ENCODE data around the gene GALK2. TPM values are rescaled to one million over a fixed set of nuclear protein-coding genes. Genes with fewer than 3 reads are reported as not detected.
"Not testable (repeated sequence)": the region's sequence is repeated elsewhere in the genome, so short reads cannot be mapped to it uniquely, and the experiment has no call there.

Gene GALK2
- total and polyA plus RNA-seq, 9 donors: 13.4 to 26.5 (median 15.4) TPM

DNA sequence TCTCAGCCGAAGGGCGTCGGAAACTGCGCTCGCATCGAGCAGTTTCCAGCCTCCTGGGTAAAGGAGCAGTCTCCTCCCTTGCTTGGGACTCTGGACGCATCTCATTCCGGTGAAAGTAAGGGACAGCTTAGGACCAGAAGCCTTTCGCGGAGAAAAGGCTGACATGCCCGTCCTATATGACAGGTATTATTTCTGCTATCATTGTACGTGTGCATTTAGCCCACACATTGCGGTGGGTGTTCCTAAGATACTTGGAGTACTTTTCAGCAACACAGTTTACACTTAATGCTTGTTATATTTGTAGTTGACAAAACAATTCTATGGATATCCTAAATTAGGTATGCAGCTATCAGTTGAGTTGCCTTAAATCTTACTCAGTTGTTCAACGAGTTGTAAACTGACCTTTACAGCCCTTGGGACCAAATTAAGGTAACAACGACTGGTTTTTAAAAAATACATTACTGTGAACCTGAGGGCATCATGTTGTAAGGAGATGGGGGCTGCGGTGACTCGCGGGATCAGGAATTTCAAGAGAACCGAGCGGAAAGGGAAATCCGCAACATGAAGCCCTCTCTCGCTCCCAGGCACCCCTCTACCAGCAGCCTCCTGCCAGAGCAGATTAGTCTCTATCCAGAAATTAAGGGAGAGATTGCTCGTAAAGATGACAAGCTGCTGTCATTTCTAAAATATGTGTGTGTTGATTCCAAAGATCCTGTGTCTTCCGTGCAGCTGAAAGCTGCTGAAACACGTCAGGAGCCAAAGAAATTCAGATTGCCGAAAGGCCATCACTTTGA is 14.0 kb upstream of the GALK2 start:
- no peaks in the 10 kb centered on the region for H3K27me3 ChIP-seq (ENCODE audit: control insufficient read depth, insufficient read depth, low read length)
- H3K4me3 ChIP-seq (ENCODE audit: low read length): peak overlapping the region; percentile 95
- H3K36me3 ChIP-seq (ENCODE audit: control insufficient read depth, insufficient read depth, low read length): no peaks in the 10 kb centered on the region
- DNase-seq: peak; percentile 21
- no peaks in the 10 kb centered on the region for H3K9me3 ChIP-seq (replicated peaks; ENCODE audit: control insufficient read depth, low read depth, low read length)
- WGBS (ENCODE audit: insufficient coverage): 0% methylated on average over 6 of the region's 26 CpGs
- no peaks in the 10 kb centered on the region for H3K4me1 ChIP-seq (ENCODE audit: control insufficient read depth, insufficient read depth, low read length)
- H3K27ac ChIP-seq (ENCODE audit: low read length): peak overlapping the region; percentile 90

GRCh38 chr15:49163678-49164077 is 6.4 kb upstream of the GALK2 start:
- Histone ChIP-seq H3K4me1 (ENCODE audit: control insufficient read depth, insufficient read depth, low read length) (no peaks in the 10 kb centered on the region), H3K4me3 (ENCODE audit: low read length) (no peak overlapping the region), H3K36me3 (ENCODE audit: control insufficient read depth, insufficient read depth, low read length) (peaks cover 2% of the 10 kb centered on the region), H3K27me3 (ENCODE audit: control insufficient read depth, insufficient read depth, low read length) (no peaks in the 10 kb centered on the region), H3K27ac (ENCODE audit: low read length) (no peak overlapping the region), H3K9me3 (replicated peaks; ENCODE audit: control insufficient read depth, low read depth, low read length) (no peaks in the 10 kb centered on the region)
- WGBS (ENCODE audit: insufficient coverage): no CpG with 5 or more reads among the region's 1 CpG
- no peak for DNase-seq

DNA sequence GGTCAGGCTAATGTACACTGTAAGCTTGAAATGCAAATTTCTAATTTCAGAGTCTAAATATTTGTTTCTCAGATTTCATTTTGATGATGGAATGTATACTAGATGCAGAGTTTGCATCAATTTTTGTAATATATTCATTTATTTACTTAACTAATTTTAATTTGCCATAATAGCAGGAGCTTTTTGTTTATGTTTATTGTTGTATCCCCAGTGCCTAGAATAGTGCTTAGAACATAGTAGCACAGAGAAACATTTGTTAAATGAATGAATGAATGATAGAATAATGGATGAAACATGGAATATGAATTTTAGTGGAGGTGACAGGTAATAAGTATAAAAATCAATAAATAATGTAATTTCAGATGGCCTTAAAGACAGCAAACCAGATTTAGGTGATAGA is 5.2 kb upstream of the GALK2 start:
- peaks cover 1% of the 10 kb centered on the region for H3K4me1 ChIP-seq (ENCODE audit: control insufficient read depth, insufficient read depth, low read length)
- no peak overlapping the region for H3K27ac ChIP-seq (ENCODE audit: low read length)
- no peaks in the 10 kb centered on the region for H3K9me3 ChIP-seq (replicated peaks; ENCODE audit: control insufficient read depth, low read depth, low read length)
- DNase-seq: no peak
- H3K27me3 ChIP-seq (ENCODE audit: control insufficient read depth, insufficient read depth, low read length): no peaks in the 10 kb centered on the region
- peaks cover 2% of the 10 kb centered on the region for H3K36me3 ChIP-seq (ENCODE audit: control insufficient read depth, insufficient read depth, low read length)
- H3K4me3 ChIP-seq (ENCODE audit: low read length): no peak overlapping the region

- Histone ChIP-seq H3K36me3 (ENCODE audit: control insufficient read depth, insufficient read depth, low read length) (no peaks in the 10 kb centered on the region), H3K4me3 (ENCODE audit: low read length) (no peak overlapping the region), H3K27ac (ENCODE audit: low read length) (no peak overlapping the region), H3K4me1 (ENCODE audit: control insufficient read depth, insufficient read depth, low read length) (peaks cover 7% of the 10 kb centered on the region), H3K27me3 (ENCODE audit: control insufficient read depth, insufficient read depth, low read length) (no peaks in the 10 kb centered on the region), H3K9me3 (replicated peaks; ENCODE audit: control insufficient read depth, low read depth, low read length) (no peaks in the 10 kb centered on the region)
- no CpG with 5 or more reads among the region's 3 CpGs for WGBS (ENCODE audit: insufficient coverage)
- DNase-seq: peak; percentile 81
Measured at GRCh38 chr15:49168016-49168415, 2.0 kb upstream of the GALK2 start.

DNA sequence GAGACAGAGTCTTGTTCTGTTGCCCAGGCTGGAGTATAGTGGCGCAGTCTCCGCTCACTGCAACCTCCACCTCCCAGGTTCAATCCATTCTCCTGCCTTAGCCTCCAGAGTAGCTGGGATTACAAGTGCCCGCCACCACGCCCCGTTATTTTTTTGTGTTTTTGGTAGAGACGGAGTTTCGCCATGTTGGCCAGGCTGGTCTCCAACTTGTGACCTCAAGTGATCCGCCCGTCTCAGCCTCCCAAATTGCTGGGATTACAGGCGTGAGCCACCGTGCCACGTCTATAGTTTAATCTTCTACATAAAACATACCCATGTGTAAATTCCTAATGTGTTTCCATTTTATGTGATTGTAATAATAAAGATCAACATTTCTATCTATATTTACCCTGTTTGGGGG is 1.7 kb downstream of the GALK2 start:
- 96% methylated on average over 4 of the region's 12 CpGs for WGBS (ENCODE audit: insufficient coverage)
- DNase-seq: no peak
- H3K4me3 ChIP-seq (ENCODE audit: low read length): no peak overlapping the region

GRCh38 chr15:49174902-49175301 is 4.9 kb downstream of the GALK2 start:
- WGBS (ENCODE audit: insufficient coverage): no CpG with 5 or more reads among the region's 3 CpGs
- H3K36me3 ChIP-seq (ENCODE audit: control insufficient read depth, insufficient read depth, low read length): no peaks in the 10 kb centered on the region

More for the DNA sequence above, 1.7 kb downstream of the GALK2 start:
- Histone ChIP-seq H3K27me3 (ENCODE audit: control insufficient read depth, insufficient read depth, low read length) (no peaks in the 10 kb centered on the region), H3K36me3 (ENCODE audit: control insufficient read depth, insufficient read depth, low read length) (no peaks in the 10 kb centered on the region), H3K9me3 (replicated peaks; ENCODE audit: control insufficient read depth, low read depth, low read length) (no peaks in the 10 kb centered on the region), H3K27ac (ENCODE audit: low read length) (no peak overlapping the region), H3K4me1 (ENCODE audit: control insufficient read depth, insufficient read depth, low read length) (peaks cover 7% of the 10 kb centered on the region)

DNA sequence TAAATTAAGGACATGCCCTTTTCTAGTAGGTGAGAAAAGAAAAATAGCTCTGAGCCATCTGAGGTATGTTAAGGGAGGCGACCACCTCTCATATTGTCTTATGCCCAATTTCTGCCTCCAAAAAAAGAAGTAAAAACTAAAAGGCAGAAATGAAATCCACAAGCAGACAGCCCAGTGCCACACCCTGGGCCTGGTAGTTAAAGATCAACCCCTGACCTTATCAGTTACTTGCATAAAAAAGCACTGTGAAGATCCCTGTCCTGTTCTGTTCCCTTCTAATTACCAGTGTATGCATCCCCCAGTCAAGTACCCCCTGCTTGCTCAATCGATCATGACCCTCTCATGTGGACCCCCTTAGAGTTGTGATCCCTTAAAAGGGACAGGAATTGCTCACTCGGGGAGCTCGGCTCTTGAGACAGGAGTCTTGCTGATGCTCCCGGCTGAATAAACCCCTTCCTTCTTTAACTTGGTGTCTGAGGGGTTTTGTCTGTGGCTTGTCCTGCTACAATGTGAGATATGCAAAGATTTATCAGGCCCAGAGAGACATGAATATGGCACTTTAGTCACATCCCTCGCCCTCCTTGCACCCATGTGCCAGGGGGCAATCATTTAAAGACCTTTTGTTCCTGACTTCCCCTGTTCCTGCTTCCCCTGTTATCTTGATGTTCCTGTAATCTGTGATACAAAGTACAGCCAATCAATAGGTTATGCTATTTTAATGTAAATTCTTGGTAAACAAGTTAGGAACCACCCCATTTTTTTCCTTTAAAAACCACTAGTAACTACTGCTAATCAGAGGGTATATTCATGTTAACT is 5.7 kb downstream of the GALK2 start:
- no CpG with 5 or more reads among the region's 6 CpGs for WGBS (ENCODE audit: insufficient coverage)
- H3K27ac ChIP-seq (ENCODE audit: low read length): not testable (repeated sequence)

More at GRCh38 chr15:49174902-49175301, 4.9 kb downstream of the GALK2 start:
- no peak overlapping the region for H3K27ac ChIP-seq (ENCODE audit: low read length)
- H3K4me1 ChIP-seq (ENCODE audit: control insufficient read depth, insufficient read depth, low read length): peaks cover 6% of the 10 kb centered on the region
- H3K4me3 ChIP-seq (ENCODE audit: low read length): no peak overlapping the region
- H3K9me3 ChIP-seq (replicated peaks; ENCODE audit: control insufficient read depth, low read depth, low read length): no peaks in the 10 kb centered on the region
- H3K27me3 ChIP-seq (ENCODE audit: control insufficient read depth, insufficient read depth, low read length): no peaks in the 10 kb centered on the region
- no peak for DNase-seq

GRCh38 chr15:49178497-49178896 is 8.4 kb downstream of the GALK2 start:
- no peaks in the 10 kb centered on the region for H3K9me3 ChIP-seq (replicated peaks; ENCODE audit: control insufficient read depth, low read depth, low read length)
- 95% methylated on average over 4 of the region's 7 CpGs for WGBS (ENCODE audit: insufficient coverage)
- H3K27me3 ChIP-seq (ENCODE audit: control insufficient read depth, insufficient read depth, low read length): no peaks in the 10 kb centered on the region
- H3K36me3 ChIP-seq (ENCODE audit: control insufficient read depth, insufficient read depth, low read length): no peaks in the 10 kb centered on the region
- DNase-seq: no peak
- no peak overlapping the region for H3K27ac ChIP-seq (ENCODE audit: low read length)
- no peaks in the 10 kb centered on the region for H3K4me1 ChIP-seq (ENCODE audit: control insufficient read depth, insufficient read depth, low read length)
- no peak overlapping the region for H3K4me3 ChIP-seq (ENCODE audit: low read length)

More for the DNA sequence above, 5.7 kb downstream of the GALK2 start:
- H3K36me3 ChIP-seq (ENCODE audit: control insufficient read depth, insufficient read depth, low read length); H3K4me3 ChIP-seq (ENCODE audit: low read length); DNase-seq; H3K9me3 ChIP-seq (replicated peaks; ENCODE audit: control insufficient read depth, low read depth, low read length); H3K27me3 ChIP-seq (ENCODE audit: control insufficient read depth, insufficient read depth, low read length); H3K4me1 ChIP-seq (ENCODE audit: control insufficient read depth, insufficient read depth, low read length): not testable (repeated sequence)

DNA sequence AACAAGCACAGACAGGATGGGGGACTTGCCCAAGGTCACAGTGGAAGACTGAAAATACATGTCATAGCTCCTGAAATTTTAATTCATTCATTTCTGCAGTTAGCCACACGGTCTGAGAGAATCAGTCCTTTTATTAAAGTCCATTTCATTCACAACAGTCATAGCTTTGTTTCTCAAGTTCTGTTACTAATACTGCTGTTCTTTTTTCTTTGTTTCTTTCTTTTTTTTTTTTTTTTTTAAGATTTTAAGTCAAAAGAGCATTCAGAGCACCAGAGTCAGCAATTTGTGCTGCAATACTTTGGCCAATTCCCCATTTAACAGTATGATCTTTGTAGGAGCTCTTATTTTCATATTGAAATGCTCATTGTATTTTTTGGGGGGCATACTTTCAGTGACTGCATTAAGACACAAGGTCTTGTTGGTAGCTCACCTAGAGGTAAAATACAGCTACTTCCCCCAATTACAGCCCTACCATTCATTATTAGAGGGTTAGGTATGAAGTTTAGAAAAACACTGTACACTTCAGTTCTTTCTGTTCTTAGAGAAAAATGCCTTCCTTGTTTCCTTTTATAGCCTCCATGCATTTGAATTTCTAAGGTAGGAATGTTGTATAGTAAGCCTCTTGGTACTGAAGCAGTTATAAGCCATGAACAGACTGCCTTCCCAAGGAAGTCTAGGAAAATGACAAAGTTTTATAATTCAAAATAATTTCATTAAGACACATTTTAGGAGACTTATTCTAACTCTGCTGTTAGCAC is 9.6 kb downstream of the GALK2 start:
- DNase-seq: no peak
- Histone ChIP-seq H3K36me3 (ENCODE audit: control insufficient read depth, insufficient read depth, low read length) (no peaks in the 10 kb centered on the region), H3K9me3 (replicated peaks; ENCODE audit: control insufficient read depth, low read depth, low read length) (no peaks in the 10 kb centered on the region), H3K27me3 (ENCODE audit: control insufficient read depth, insufficient read depth, low read length) (no peaks in the 10 kb centered on the region), H3K4me1 (ENCODE audit: control insufficient read depth, insufficient read depth, low read length) (no peaks in the 10 kb centered on the region), H3K27ac (ENCODE audit: low read length) (no peak overlapping the region), H3K4me3 (ENCODE audit: low read length) (no peak overlapping the region)
- no CpG with 5 or more reads among the region's 1 CpG for WGBS (ENCODE audit: insufficient coverage)

DNA sequence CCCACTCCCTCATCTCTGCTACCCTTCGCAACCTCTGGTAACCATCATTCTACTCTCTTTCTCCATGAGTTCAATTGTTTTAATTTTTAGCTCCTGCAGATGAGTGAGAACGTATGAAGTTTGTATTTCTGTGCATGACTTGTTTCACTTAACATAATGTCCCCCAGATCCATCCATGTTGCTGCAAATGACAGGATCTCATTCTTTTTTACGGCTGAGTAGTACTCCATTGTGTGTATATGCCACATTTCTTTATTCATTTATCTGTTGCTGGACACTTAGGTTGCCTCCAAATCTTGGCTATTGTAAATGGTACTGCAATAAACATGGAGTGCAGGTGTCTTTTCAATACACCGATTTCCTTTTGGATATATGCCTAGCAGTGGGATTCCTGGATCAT is 12.1 kb downstream of the GALK2 start:
- Histone ChIP-seq H3K4me3 (ENCODE audit: low read length) (no peak overlapping the region), H3K9me3 (replicated peaks; ENCODE audit: control insufficient read depth, low read depth, low read length) (no peaks in the 10 kb centered on the region), H3K27ac (ENCODE audit: low read length) (no peak overlapping the region), H3K36me3 (ENCODE audit: control insufficient read depth, insufficient read depth, low read length) (no peaks in the 10 kb centered on the region), H3K4me1 (ENCODE audit: control insufficient read depth, insufficient read depth, low read length) (no peaks in the 10 kb centered on the region), H3K27me3 (ENCODE audit: control insufficient read depth, insufficient read depth, low read length) (no peaks in the 10 kb centered on the region)
- DNase-seq: no peak
- no CpG with 5 or more reads among the region's 4 CpGs for WGBS (ENCODE audit: insufficient coverage)
